Peyer's patch (tissue), 4 donors: ENCODE measurements around the gene SLC2A9.

Source experiments
- POLR2A ChIP-seq, 2 donors: fragments of 450-650 bp; IDR thresholded peaks; one replicate each; pipeline ENCODE4 v1.5.1; 2017; ENCODE audit warnings: antibody characterized with exemption in 2 of 2, mild to moderate bottlenecking in 2 of 2, moderate library complexity in 2 of 2
- TF ChIP-seq, protein P1 (sequence below), 6 experiments: fragments of 450-650 bp in 4 of 6; fragments of 200-600 bp in 2 of 6; sonication (generic) in 1 of 6; IDR thresholded peaks; one replicate each; pipeline ENCODE4 v1.5.1; 2017 to 2019; ENCODE audit warnings: antibody characterized with exemption in 6 of 6, mild to moderate bottlenecking in 3 of 6, moderate library complexity in 1 of 6

DNA sequence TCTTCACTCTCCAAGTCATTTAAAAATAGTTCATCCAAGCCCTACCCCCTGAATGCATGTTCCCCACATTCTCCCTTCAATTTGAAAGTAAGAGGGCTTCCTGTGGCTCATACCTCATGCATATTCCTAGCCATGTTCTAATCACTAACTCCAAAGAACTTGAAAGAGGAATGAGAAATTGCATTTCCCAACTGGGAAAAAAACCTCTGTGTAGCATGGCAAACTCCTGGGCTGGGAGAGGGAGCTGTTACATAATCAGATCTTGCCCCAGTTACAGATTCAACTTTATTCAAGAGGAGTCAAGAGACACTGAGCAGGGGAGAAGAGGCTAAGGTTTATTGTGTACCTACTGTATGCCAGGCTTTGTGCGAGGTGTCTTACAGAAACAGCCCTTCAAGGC, 90.2 kb downstream of the SLC2A9 start:
- TF ChIP-seq POLR2A (IDR thresholded peaks at IDR 0.05): no peak
- TF ChIP-seq, protein P1, sequence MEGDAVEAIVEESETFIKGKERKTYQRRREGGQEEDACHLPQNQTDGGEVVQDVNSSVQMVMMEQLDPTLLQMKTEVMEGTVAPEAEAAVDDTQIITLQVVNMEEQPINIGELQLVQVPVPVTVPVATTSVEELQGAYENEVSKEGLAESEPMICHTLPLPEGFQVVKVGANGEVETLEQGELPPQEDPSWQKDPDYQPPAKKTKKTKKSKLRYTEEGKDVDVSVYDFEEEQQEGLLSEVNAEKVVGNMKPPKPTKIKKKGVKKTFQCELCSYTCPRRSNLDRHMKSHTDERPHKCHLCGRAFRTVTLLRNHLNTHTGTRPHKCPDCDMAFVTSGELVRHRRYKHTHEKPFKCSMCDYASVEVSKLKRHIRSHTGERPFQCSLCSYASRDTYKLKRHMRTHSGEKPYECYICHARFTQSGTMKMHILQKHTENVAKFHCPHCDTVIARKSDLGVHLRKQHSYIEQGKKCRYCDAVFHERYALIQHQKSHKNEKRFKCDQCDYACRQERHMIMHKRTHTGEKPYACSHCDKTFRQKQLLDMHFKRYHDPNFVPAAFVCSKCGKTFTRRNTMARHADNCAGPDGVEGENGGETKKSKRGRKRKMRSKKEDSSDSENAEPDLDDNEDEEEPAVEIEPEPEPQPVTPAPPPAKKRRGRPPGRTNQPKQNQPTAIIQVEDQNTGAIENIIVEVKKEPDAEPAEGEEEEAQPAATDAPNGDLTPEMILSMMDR (IDR thresholded peaks at IDR 0.05): no peak
